K562 (cell line): ENCODE measurements around the gene VPREB1. TPM values are rescaled to one million over a fixed set of nuclear protein-coding genes. Genes with fewer than 3 reads are reported as not detected.

ENCODE experiments used
- ARNT ChIP-seq, 2 experiments: fragments of 450-650 bp; IDR thresholded peaks; 2 replicates each; pipeline ENCODE4 v1.6.1; 2016; ENCODE audit warnings: mild to moderate bottlenecking in 1 of 2
- CAMTA2 ChIP-seq: fragments of 250-450 bp; sonication (Bioruptor Pico); conservative IDR thresholded peaks from 2 replicates; pipeline ENCODE4 v1.5.1; 2022
- HNRNPLL ChIP-seq: fragments of 200-400 bp; formaldehyde crosslinking; IDR thresholded peaks from 2 replicates; pipeline ENCODE4 v1.6.1; 2017; ENCODE audit warnings: low read length, low read depth, mild to moderate bottlenecking; ENCODE audit not compliant: poor library complexity, severe bottlenecking
- MYNN ChIP-seq, 2 experiments: sonication (generic); formaldehyde crosslinking in 1 of 2; IDR thresholded peaks; 2 replicates each; pipeline versions ENCODE4 v1.5.0 to v1.6.1; 2016 to 2020; ENCODE audit warnings: antibody characterized with exemption in 1 of 2, missing genetic modification reagents in 1 of 2
- NFRKB ChIP-seq: fragments of 450-650 bp; IDR thresholded peaks from 2 replicates; pipeline ENCODE4 v1.6.1; 2016; ENCODE audit warnings: low read depth
- PHB ChIP-seq: fragments of 250-450 bp; sonication (Bioruptor Pico); IDR thresholded peaks from 2 replicates; pipeline ENCODE4 v1.5.0; 2021
- PPARD ChIP-seq: fragments of 250-450 bp; sonication (Bioruptor Pico); IDR thresholded peaks from 2 replicates; pipeline ENCODE4 v1.8.0; 2022; ENCODE audit warnings: inconsistent platforms, mild to moderate bottlenecking, moderate library complexity
- U2AF1 ChIP-seq: fragments of 200-400 bp; formaldehyde crosslinking; optimal IDR thresholded peaks from 2 replicates; pipeline ENCODE3; 2017; ENCODE audit warnings: mild to moderate bottlenecking, low read depth, low read length, moderate library complexity
- ZBED1 ChIP-seq: IDR thresholded peaks from 2 replicates; pipeline ENCODE4 v1.6.1; 2014
- ZBTB8A ChIP-seq: fragments of 450-650 bp; IDR thresholded peaks from 2 replicates; pipeline ENCODE4 v1.6.1; 2018; ENCODE audit warnings: mild to moderate bottlenecking, moderate library complexity; ENCODE audit not compliant: partially characterized antibody
- ZNF184 ChIP-seq: sonication (generic); formaldehyde crosslinking; IDR thresholded peaks from 2 replicates; pipeline ENCODE4 v1.5.0; 2020; ENCODE audit warnings: missing genetic modification reagents
- ZNF24 ChIP-seq: fragments of 450-650 bp; IDR thresholded peaks from 2 replicates; pipeline ENCODE4 v1.6.1; 2016
- polyA plus RNA-seq, 8 experiments: library from polyadenylated mRNA; depleted of rRNA in 4 of 8; stranded (reverse) in 5 of 8; unstranded in 3 of 8; fragments of >200 nt; fragmentation: Nextera tagmentation in 2 of 8; fragmentation: Illumina TruSeq in 1 of 8; extraction: Ambion mirVana in 2 of 8; extraction: Trizol in 1 of 8; gene quantifications; 2 replicates each; pipeline versions ENCODE4 v1.2.1 to v1.2.3, GENCODE V29; 2011 to 2014; ENCODE audit warnings: inconsistent platforms in 1 of 8, missing spikeins in 1 of 8
- total RNA-seq, 7 experiments: library from RNA; depleted of rRNA in 6 of 7; stranded (reverse); fragments of >200 nt in 6 of 7; fragmentation: Illumina TruSeq in 2 of 7; extraction: Trizol in 2 of 7; gene quantifications; 2 replicates each; pipeline versions ENCODE4 v1.2.1 to v1.2.3, GENCODE V29; 2011 to 2021; ENCODE audit warnings: low replicate concordance in 1 of 7
- TF ChIP-seq, protein P1 (sequence below): sonication (generic); formaldehyde crosslinking; IDR thresholded peaks from 2 replicates; pipeline ENCODE4 v1.8.0; 2023; ENCODE audit warnings: mild to moderate bottlenecking, missing genetic modification reagents
- TF ChIP-seq, protein P2 (sequence below): fragments of 450-650 bp; formaldehyde crosslinking; IDR thresholded peaks from 2 replicates; pipeline ENCODE4 v1.4.0; 2022; ENCODE audit warnings: missing genetic modification characterization
- TF ChIP-seq, protein P3 (sequence below): sonication (generic); formaldehyde crosslinking; IDR thresholded peaks from 2 replicates; pipeline ENCODE4 v1.8.0; 2023; ENCODE audit warnings: missing genetic modification reagents, mild to moderate bottlenecking, borderline replicate concordance

VPREB1 gene
- total and polyA plus RNA-seq, 9 of the 15 experiments (the other 6 are each of a cell fraction or from before 2014, with no cell fraction given), result not detected

GRCh38 chr22:22195265-22196017 lies 49.1 kb upstream of the VPREB1 start (continued):
- TF ChIP-seq, protein P1, sequence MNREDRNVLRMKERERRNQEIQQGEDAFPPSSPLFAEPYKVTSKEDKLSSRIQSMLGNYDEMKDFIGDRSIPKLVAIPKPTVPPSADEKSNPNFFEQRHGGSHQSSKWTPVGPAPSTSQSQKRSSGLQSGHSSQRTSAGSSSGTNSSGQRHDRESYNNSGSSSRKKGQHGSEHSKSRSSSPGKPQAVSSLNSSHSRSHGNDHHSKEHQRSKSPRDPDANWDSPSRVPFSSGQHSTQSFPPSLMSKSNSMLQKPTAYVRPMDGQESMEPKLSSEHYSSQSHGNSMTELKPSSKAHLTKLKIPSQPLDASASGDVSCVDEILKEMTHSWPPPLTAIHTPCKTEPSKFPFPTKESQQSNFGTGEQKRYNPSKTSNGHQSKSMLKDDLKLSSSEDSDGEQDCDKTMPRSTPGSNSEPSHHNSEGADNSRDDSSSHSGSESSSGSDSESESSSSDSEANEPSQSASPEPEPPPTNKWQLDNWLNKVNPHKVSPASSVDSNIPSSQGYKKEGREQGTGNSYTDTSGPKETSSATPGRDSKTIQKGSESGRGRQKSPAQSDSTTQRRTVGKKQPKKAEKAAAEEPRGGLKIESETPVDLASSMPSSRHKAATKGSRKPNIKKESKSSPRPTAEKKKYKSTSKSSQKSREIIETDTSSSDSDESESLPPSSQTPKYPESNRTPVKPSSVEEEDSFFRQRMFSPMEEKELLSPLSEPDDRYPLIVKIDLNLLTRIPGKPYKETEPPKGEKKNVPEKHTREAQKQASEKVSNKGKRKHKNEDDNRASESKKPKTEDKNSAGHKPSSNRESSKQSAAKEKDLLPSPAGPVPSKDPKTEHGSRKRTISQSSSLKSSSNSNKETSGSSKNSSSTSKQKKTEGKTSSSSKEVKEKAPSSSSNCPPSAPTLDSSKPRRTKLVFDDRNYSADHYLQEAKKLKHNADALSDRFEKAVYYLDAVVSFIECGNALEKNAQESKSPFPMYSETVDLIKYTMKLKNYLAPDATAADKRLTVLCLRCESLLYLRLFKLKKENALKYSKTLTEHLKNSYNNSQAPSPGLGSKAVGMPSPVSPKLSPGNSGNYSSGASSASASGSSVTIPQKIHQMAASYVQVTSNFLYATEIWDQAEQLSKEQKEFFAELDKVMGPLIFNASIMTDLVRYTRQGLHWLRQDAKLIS (CRISPR knock-in tag), result no peak
- peak; percentile 81; the same call in 1 of the 2 replicates for TF ChIP-seq ZBED1
- peak; percentile 87 for TF ChIP-seq PHB (CRISPR knock-in tag)
- TF ChIP-seq, protein P2, sequence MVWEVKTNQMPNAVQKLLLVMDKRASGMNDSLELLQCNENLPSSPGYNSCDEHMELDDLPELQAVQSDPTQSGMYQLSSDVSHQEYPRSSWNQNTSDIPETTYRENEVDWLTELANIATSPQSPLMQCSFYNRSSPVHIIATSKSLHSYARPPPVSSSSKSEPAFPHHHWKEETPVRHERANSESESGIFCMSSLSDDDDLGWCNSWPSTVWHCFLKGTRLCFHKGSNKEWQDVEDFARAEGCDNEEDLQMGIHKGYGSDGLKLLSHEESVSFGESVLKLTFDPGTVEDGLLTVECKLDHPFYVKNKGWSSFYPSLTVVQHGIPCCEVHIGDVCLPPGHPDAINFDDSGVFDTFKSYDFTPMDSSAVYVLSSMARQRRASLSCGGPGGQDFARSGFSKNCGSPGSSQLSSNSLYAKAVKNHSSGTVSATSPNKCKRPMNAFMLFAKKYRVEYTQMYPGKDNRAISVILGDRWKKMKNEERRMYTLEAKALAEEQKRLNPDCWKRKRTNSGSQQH (CRISPR knock-in tag), result peak; percentile 70; the same call in 1 of the 2 replicates
- TF ChIP-seq ZNF24, result peak; percentile 90
- TF ChIP-seq, protein P3, sequence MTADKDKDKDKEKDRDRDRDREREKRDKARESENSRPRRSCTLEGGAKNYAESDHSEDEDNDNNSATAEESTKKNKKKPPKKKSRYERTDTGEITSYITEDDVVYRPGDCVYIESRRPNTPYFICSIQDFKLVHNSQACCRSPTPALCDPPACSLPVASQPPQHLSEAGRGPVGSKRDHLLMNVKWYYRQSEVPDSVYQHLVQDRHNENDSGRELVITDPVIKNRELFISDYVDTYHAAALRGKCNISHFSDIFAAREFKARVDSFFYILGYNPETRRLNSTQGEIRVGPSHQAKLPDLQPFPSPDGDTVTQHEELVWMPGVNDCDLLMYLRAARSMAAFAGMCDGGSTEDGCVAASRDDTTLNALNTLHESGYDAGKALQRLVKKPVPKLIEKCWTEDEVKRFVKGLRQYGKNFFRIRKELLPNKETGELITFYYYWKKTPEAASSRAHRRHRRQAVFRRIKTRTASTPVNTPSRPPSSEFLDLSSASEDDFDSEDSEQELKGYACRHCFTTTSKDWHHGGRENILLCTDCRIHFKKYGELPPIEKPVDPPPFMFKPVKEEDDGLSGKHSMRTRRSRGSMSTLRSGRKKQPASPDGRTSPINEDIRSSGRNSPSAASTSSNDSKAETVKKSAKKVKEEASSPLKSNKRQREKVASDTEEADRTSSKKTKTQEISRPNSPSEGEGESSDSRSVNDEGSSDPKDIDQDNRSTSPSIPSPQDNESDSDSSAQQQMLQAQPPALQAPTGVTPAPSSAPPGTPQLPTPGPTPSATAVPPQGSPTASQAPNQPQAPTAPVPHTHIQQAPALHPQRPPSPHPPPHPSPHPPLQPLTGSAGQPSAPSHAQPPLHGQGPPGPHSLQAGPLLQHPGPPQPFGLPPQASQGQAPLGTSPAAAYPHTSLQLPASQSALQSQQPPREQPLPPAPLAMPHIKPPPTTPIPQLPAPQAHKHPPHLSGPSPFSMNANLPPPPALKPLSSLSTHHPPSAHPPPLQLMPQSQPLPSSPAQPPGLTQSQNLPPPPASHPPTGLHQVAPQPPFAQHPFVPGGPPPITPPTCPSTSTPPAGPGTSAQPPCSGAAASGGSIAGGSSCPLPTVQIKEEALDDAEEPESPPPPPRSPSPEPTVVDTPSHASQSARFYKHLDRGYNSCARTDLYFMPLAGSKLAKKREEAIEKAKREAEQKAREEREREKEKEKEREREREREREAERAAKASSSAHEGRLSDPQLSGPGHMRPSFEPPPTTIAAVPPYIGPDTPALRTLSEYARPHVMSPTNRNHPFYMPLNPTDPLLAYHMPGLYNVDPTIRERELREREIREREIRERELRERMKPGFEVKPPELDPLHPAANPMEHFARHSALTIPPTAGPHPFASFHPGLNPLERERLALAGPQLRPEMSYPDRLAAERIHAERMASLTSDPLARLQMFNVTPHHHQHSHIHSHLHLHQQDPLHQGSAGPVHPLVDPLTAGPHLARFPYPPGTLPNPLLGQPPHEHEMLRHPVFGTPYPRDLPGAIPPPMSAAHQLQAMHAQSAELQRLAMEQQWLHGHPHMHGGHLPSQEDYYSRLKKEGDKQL, result peak; percentile 81; the same call in 1 of the 2 replicates
- no peak for TF ChIP-seq NFRKB
- TF ChIP-seq MYNN (IDR thresholded peaks at IDR 0.05), result 0 out of 2 replicates have a peak, but pooled peaks have one; percentile 75
- no peak; the same call in 1 of the 2 replicates for TF ChIP-seq MYNN (CRISPR knock-in tag; IDR thresholded peaks at IDR 0.05)
- TF ChIP-seq ZBTB8A, result no peak
- 0 out of 2 replicates have a peak, but pooled peaks have one; percentile 16 for TF ChIP-seq PPARD
- no peak for TF ChIP-seq HNRNPLL
- TF ChIP-seq ARNT (IDR thresholded peaks at IDR 0.05), result peak in 1 of 2 experiments; percentile 94; a peak in 2 of 4 replicates
- TF ChIP-seq U2AF1, result no peak
- TF ChIP-seq ZNF184 (CRISPR knock-in tag), result no peak
- TF ChIP-seq CAMTA2 (CRISPR knock-in tag), result no peak
